ENCODE measurements around the gene TLK1. TPM values are rescaled to one million over a fixed set of nuclear protein-coding genes. Genes with fewer than 3 reads are reported as not detected.

TLK1 gene
- total RNA-seq, 1 donor from 2014 or later, result 86.5 TPM

DNA sequence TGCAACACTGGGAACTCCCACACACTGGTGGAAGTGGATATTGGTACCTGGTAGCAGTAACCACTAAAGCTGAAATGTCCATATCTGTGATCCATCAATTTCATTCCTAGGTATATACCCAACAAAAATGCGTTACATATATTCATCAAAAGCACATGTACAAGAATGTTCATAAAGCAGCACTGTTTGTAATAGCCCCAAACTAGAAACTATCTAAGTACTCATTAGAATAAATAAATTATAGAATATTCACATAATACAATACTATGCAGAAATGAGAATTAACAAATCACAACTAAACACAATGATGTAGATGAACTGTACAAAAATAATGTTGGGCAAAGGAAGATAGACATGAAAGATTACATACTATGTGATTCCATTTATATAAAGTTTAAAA, 11.1 kb upstream of the TLK1 start:
- Mint-ChIP-seq H3K27ac (ENCODE audit: unreplicated experiment) (peak overlapping the region; percentile 23), H3K4me1 (ENCODE audit: unreplicated experiment) (peaks cover 43% of the 10 kb centered on the region), H3K9me3 (ENCODE audit: unreplicated experiment) (peaks cover 3% of the 10 kb centered on the region), H3K36me3 (ENCODE audit: unreplicated experiment) (no peaks in the 10 kb centered on the region), H3K4me3 (ENCODE audit: unreplicated experiment) (no peak overlapping the region), H3K27me3 (ENCODE audit: unreplicated experiment) (no peaks in the 10 kb centered on the region)
- TF ChIP-seq, protein P1, sequence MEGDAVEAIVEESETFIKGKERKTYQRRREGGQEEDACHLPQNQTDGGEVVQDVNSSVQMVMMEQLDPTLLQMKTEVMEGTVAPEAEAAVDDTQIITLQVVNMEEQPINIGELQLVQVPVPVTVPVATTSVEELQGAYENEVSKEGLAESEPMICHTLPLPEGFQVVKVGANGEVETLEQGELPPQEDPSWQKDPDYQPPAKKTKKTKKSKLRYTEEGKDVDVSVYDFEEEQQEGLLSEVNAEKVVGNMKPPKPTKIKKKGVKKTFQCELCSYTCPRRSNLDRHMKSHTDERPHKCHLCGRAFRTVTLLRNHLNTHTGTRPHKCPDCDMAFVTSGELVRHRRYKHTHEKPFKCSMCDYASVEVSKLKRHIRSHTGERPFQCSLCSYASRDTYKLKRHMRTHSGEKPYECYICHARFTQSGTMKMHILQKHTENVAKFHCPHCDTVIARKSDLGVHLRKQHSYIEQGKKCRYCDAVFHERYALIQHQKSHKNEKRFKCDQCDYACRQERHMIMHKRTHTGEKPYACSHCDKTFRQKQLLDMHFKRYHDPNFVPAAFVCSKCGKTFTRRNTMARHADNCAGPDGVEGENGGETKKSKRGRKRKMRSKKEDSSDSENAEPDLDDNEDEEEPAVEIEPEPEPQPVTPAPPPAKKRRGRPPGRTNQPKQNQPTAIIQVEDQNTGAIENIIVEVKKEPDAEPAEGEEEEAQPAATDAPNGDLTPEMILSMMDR (IDR thresholded peaks at IDR 0.05), result no peak
- DNase-seq (ENCODE audit: extremely low spot score, unreplicated experiment), result no peak

- no peaks in the 10 kb centered on the region for H3K36me3 Mint-ChIP-seq (ENCODE audit: unreplicated experiment)
- DNase-seq (ENCODE audit: extremely low spot score, unreplicated experiment), result no peak
- H3K27ac Mint-ChIP-seq (ENCODE audit: unreplicated experiment), result peak overlapping the region; percentile 52
- H3K4me3 Mint-ChIP-seq (ENCODE audit: unreplicated experiment), result no peak overlapping the region
- no peaks in the 10 kb centered on the region for H3K27me3 Mint-ChIP-seq (ENCODE audit: unreplicated experiment)
- peaks cover 3% of the 10 kb centered on the region for H3K9me3 Mint-ChIP-seq (ENCODE audit: unreplicated experiment)
- TF ChIP-seq, protein P1 (IDR thresholded peaks at IDR 0.05), result no peak
- peaks cover 46% of the 10 kb centered on the region for H3K4me1 Mint-ChIP-seq (ENCODE audit: unreplicated experiment)
These were observed 9.1 kb upstream of the TLK1 start for GRCh38 chr2:171169839-171170238.

DNA sequence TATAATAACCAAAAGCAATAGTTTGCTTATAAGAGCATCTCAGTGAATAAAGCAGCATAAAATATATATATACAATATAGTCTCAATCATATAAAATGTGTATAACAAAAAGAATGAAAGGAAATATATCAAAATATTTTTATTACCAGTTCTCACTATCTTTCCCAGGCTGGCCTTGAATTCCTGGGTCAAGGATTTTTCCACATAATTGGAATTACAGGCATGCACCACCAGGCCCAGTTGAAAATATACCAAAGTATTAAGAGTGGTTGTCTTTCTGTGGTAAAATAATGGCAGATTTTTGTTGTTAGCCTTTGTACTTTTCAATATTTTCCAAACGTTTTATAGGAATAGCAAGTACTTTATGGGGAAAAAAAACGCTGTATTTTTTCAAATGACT, 8.6 kb upstream of the TLK1 start:
- TF ChIP-seq, protein P1 (IDR thresholded peaks at IDR 0.05), result no peak
- Mint-ChIP-seq H3K27ac (ENCODE audit: unreplicated experiment) (peak overlapping the region; percentile 52), H3K4me1 (ENCODE audit: unreplicated experiment) (peaks cover 45% of the 10 kb centered on the region), H3K9me3 (ENCODE audit: unreplicated experiment) (peaks cover 3% of the 10 kb centered on the region), H3K27me3 (ENCODE audit: unreplicated experiment) (no peaks in the 10 kb centered on the region), H3K36me3 (ENCODE audit: unreplicated experiment) (no peaks in the 10 kb centered on the region), H3K4me3 (ENCODE audit: unreplicated experiment) (no peak overlapping the region)
- DNase-seq (ENCODE audit: extremely low spot score, unreplicated experiment), result no peak

- no peaks in the 10 kb centered on the region for H3K27me3 Mint-ChIP-seq (ENCODE audit: unreplicated experiment)
- TF ChIP-seq, protein P1 (IDR thresholded peaks at IDR 0.05), result no peak
- H3K36me3 Mint-ChIP-seq (ENCODE audit: unreplicated experiment), result no peaks in the 10 kb centered on the region
- peaks cover 32% of the 10 kb centered on the region for H3K4me1 Mint-ChIP-seq (ENCODE audit: unreplicated experiment)
- H3K27ac Mint-ChIP-seq (ENCODE audit: unreplicated experiment), result no peak overlapping the region
- peaks cover under 1% of the 10 kb centered on the region for H3K9me3 Mint-ChIP-seq (ENCODE audit: unreplicated experiment)
- no peak overlapping the region for H3K4me3 Mint-ChIP-seq (ENCODE audit: unreplicated experiment)
- DNase-seq (ENCODE audit: extremely low spot score, unreplicated experiment), result no peak
These were observed 6.8 kb upstream of the TLK1 start for GRCh38 chr2:171167352-171167997.

DNA sequence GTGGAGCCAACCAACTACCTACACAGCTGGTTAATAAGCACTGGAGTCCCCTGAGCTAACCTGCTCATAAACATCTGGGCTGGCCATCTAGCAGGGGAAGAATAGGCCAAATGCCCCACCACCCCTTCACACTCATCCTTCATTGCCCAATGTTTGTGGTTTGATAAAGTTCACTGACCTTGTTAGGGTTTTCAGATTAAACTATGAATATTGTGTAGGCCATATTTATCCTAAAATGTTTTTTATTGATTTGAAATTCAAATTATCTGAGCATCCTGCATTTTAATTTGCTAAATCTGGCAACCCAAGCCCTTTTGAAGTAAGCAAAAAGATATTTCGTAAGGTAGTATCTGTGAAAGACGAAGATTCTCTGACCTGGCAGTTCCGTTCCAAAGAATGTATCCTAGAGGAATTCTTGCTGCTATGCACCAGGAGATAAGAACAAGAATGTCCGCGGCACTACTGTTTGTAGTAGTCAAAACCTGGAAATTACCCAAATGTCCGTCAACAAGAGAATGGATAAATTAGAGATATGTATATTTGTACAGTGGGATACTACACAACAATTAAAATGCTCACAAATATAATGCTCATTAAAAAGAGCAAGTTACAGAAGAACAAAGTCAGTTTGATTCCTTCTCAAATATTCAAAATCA, 5.8 kb upstream of the TLK1 start:
- Mint-ChIP-seq H3K4me1 (ENCODE audit: unreplicated experiment) (peaks cover 36% of the 10 kb centered on the region), H3K36me3 (ENCODE audit: unreplicated experiment) (no peaks in the 10 kb centered on the region), H3K27ac (ENCODE audit: unreplicated experiment) (no peak overlapping the region), H3K9me3 (ENCODE audit: unreplicated experiment) (no peaks in the 10 kb centered on the region), H3K27me3 (ENCODE audit: unreplicated experiment) (no peaks in the 10 kb centered on the region), H3K4me3 (ENCODE audit: unreplicated experiment) (no peak overlapping the region)
- no peak for DNase-seq (ENCODE audit: extremely low spot score, unreplicated experiment)
- TF ChIP-seq, protein P1 (IDR thresholded peaks at IDR 0.05), result no peak
